Activated T-cell treated with anti-CD3 and anti-CD28 coated beads, Interleukin-2, amount 50 U/mL, for 4 hours (primary cell): ENCODE measurements around the gene DEFB124. TPM values are rescaled to one million over a fixed set of nuclear protein-coding genes. Genes with fewer than 3 reads are reported as not detected.
"Not testable (repeated sequence)": the region's sequence is repeated elsewhere in the genome, so short reads cannot be mapped to it uniquely, and the experiment has no call there.

Source experiments
- ATAC-seq, 2 donors: fragments of 200-7000 bp; cut with Tn5 transposase; one replicate each; pipeline ENCODE4 v1.10.0; 2021
- DNase-seq: peaks from one replicate; pipeline ENCODE4 v3.0.0-alpha.2; 2020
- H3K27me3 Mint-ChIP-seq: one replicate; pipeline ENCODE4 v1.8.0; 2021; ENCODE audit warnings: low read depth, mixed read lengths
- H3K36me3 Mint-ChIP-seq: one replicate; pipeline ENCODE4 v1.8.0; 2022; ENCODE audit warnings: mixed read lengths; ENCODE audit not compliant: insufficient read depth
- H3K4me1 Mint-ChIP-seq: one replicate; pipeline ENCODE4 v1.8.0; 2021; ENCODE audit warnings: low read depth, mixed read lengths
- H3K4me3 Mint-ChIP-seq: one replicate; pipeline ENCODE4 v1.8.0; 2021; ENCODE audit warnings: mild to moderate bottlenecking, moderate library complexity, mixed read lengths
- H3K9me3 Mint-ChIP-seq: one replicate; pipeline ENCODE4 v1.8.0; 2021; ENCODE audit warnings: mixed read lengths
- total RNA-seq, 3 donors: library from RNA; stranded (reverse); gene quantifications; one replicate each; pipeline ENCODE4 v1.2.1, GENCODE V29; 2021

The DEFB124 gene
- total RNA-seq, 3 donors from 2014 or later = not detected

- no peak for ATAC-seq
Observed at GRCh38 chr20:31474097-31474436, 860 bp downstream of the DEFB124 start.

DNA sequence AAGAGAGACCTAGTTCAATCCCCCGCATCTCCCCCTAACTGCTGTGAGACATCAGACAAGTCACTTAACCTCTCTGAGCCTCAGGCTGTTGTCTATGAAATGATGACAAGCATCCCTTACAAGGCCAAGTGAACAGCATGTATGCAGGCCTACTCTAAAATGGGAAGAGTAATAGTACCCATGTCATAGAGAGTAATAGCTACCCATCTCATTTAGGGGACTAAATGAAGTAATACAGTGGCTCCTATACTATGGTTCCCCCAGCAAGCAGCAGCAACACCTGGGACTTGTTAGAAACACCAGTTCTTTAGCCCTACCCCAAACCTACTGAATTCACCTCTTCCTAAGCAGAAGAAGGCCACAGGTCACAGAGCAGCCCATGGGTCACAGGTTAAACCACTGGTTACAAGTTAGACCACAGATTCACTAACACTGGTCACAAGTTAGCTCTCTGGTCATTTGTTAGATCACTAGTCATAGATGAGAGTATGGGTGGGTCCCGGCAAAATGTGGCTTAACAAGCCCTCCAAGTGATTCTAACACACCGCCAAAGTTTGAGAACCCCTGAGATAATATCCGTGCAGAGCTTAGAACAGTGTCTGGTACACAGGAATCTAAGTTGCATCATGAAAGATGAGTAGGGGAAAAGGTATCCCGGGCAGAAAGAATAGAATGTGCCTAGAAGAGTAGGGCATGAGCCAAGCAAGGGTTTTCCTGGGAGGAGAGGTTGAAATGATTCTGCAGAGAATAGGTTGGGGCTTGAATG lies 1.4 kb downstream of the DEFB124 start:
- H3K9me3 Mint-ChIP-seq = no peaks in the 10 kb centered on the region
- no peaks in the 10 kb centered on the region for H3K36me3 Mint-ChIP-seq
- DNase-seq (no peak), ATAC-seq (no peak)
- peaks cover 6% of the 10 kb centered on the region for H3K4me1 Mint-ChIP-seq
- no peak overlapping the region for H3K4me3 Mint-ChIP-seq
- H3K27me3 Mint-ChIP-seq = peaks cover 38% of the 10 kb centered on the region

More at GRCh38 chr20:31474097-31474436, 860 bp downstream of the DEFB124 start:
- H3K27me3 Mint-ChIP-seq = peaks cover 38% of the 10 kb centered on the region
- H3K4me1 Mint-ChIP-seq = peaks cover 6% of the 10 kb centered on the region
- H3K9me3 Mint-ChIP-seq = no peaks in the 10 kb centered on the region
- no peak for DNase-seq
- no peak overlapping the region for H3K4me3 Mint-ChIP-seq
- no peaks in the 10 kb centered on the region for H3K36me3 Mint-ChIP-seq

GRCh38 chr20:31472395-31473330 lies 2.3 kb downstream of the DEFB124 start:
- ATAC-seq = no peak
- Mint-ChIP-seq H3K4me1 (peaks cover 6% of the 10 kb centered on the region), H3K4me3 (no peak overlapping the region), H3K27me3 (peaks cover 38% of the 10 kb centered on the region), H3K36me3 (no peaks in the 10 kb centered on the region), H3K9me3 (no peaks in the 10 kb centered on the region)
- no peak for DNase-seq

DNA sequence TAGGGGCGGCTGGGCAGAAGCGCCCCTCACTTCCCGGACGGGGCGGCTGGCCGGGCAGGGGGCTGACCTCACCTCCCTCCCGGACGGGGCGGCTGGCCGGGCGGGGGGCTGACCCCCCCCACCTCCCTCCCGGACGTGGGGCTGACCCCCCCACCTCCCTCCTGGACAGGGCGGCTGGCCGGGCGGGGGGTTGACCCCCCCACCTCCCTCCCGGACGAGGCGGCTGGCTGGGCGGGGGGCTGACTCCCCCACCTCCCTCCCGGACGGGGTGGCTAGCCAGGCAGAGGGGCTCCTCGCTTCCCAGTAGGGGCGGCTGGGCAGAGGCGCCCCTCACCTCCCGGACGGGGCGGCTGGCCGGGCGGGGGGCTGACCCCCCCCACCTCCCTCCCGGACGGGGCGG lies 4.0 kb downstream of the DEFB124 start:
- H3K9me3 Mint-ChIP-seq, H3K36me3 Mint-ChIP-seq: not testable (repeated sequence)

GRCh38 chr20:31454361-31454760 lies 20.6 kb downstream of the DEFB124 start:
- ATAC-seq = no peak
- DNase-seq = no peak
- Mint-ChIP-seq H3K36me3 (no peaks in the 10 kb centered on the region), H3K27me3 (peaks cover 16% of the 10 kb centered on the region), H3K4me1 (no peaks in the 10 kb centered on the region), H3K4me3 (no peak overlapping the region), H3K9me3 (no peaks in the 10 kb centered on the region)

More for the DNA sequence above, 4.0 kb downstream of the DEFB124 start:
- DNase-seq, ATAC-seq, H3K4me1 Mint-ChIP-seq, H3K4me3 Mint-ChIP-seq: not testable (repeated sequence)
- peaks cover 20% of the 10 kb centered on the region for H3K27me3 Mint-ChIP-seq

GRCh38 chr20:31452575-31452974 lies 22.4 kb downstream of the DEFB124 start:
- Mint-ChIP-seq H3K27me3 (peaks cover 14% of the 10 kb centered on the region), H3K4me3 (no peak overlapping the region), H3K9me3 (no peaks in the 10 kb centered on the region), H3K4me1 (no peaks in the 10 kb centered on the region), H3K36me3 (no peaks in the 10 kb centered on the region)
- ATAC-seq = no peak
- no peak for DNase-seq

DNA sequence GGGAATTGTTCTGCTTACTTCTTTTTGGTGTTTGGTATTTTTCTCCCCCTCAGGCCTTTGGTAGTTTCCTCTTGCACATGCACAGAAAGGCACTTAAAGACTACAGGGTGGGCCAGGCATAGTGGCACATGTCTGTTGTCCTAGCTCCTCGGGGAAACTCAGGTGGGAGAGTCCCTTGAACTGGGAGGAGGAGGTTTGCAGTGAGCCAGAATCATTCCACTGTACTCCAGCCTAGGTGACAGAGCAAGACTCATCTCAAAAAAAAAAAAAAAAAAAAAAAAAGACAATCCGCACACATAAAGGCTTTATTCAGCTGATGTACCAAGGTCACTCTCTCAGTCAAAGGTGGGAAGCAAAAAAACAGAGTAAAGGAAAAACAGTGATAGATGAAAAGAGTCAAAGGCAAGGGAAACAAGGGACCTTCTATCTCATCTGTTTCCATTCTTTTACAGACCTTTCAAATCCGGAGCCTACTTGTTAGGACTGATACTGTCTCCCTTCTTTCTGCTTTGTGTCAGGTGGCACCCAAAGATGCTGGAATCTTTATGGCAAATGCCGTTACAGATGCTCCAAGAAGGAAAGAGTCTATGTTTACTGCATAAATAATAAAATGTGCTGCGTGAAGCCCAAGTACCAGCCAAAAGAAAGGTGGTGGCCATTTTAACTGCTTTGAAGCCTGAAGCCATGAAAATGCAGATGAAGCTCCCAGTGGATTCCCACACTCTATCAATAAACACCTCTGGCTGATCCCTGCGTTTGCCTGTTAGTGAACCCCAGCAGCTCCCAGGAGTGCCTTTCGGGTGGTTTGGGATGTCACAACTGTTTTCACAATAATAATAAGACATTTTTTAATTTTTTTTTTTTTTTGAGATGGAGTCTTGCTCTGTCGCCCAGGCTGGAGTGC lies 25.2 kb downstream of the DEFB124 start:
- no peak overlapping the region for H3K4me3 Mint-ChIP-seq
- H3K27me3 Mint-ChIP-seq = peaks cover 8% of the 10 kb centered on the region
- DNase-seq (no peak), ATAC-seq (no peak)
- H3K9me3 Mint-ChIP-seq = no peaks in the 10 kb centered on the region
- H3K36me3 Mint-ChIP-seq = no peaks in the 10 kb centered on the region
- H3K4me1 Mint-ChIP-seq = no peaks in the 10 kb centered on the region

GRCh38 chr20:31446084-31446819 lies 28.7 kb downstream of the DEFB124 start:
- no peaks in the 10 kb centered on the region for H3K9me3 Mint-ChIP-seq
- H3K4me1 Mint-ChIP-seq = no peaks in the 10 kb centered on the region
- no peak overlapping the region for H3K4me3 Mint-ChIP-seq
- DNase-seq (no peak), ATAC-seq (no peak)
- no peaks in the 10 kb centered on the region for H3K36me3 Mint-ChIP-seq
- peaks cover 2% of the 10 kb centered on the region for H3K27me3 Mint-ChIP-seq

DNA sequence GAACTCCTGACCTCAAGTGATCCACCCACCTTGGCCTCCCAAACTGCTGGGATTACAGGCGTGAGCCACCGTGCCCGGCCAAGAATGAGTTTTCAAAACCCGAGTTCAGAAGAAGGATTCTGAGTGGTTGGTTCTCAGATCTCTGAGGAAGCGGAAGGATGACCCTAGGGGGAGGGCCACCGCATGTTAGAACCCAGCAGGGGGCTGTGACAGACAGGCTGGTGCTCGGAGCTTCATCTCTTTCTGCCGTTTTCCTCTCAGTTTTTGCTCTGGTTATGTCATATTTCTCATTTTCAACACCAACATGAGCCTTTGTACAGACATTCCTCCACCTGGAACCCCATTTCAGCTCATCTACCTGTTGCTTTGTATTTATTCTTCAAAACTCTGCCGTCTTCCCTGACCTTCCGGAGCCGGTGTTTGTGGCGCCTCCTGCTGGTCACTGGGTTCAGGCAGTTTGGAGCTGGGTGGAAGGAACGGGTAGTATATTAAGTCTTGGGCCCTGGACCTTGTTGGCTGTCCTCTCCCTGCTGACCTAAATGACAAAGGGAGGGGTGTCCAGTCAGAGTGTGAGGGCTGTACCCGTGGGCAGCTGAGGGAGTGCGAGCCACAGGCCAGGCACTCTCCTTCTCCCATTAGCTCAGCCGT lies 34.8 kb downstream of the DEFB124 start, which contains the start of gene DEFB123:
TSS of gene DEFB123 (plus strand) at position 621 of the 648 bp plus-strand sequence. CDS start 67 bp downstream, outside the sequence.
- H3K36me3 Mint-ChIP-seq = no peaks in the 10 kb centered on the region
- peaks cover 15% of the 10 kb centered on the region for H3K27me3 Mint-ChIP-seq
- H3K9me3 Mint-ChIP-seq = no peaks in the 10 kb centered on the region
- no peaks in the 10 kb centered on the region for H3K4me1 Mint-ChIP-seq
- no peak within 1 kb of the TSS for H3K4me3 Mint-ChIP-seq
- DNase-seq = no peak
- no peak for ATAC-seq

DNA sequence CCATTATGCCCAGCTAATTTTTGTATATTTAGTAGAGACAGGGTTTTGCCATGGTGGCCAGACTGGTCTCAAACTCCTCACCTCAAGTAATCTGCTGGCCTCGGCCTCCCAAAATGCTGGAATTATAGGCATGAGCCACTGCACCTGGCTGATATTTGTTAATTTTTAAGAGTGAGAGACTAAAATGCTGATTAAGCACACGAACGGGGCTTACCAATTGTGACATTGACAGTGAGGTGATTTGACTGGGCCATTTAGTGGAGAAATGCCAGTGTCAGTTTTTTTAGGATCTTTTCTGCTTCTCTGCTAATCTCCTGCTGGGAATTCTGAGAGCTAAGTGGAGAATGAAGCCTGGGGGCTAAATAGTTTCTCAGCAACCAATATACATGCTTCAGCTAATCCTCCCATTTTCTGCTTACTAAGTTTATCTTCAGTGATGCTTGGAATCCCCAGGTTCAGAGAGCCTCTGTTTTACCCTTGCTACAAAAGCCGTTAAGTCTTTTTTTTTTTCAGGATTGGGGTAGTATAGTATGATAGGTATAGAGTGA lies 44.3 kb downstream of the DEFB124 start:
- H3K27me3 Mint-ChIP-seq = peaks cover 18% of the 10 kb centered on the region
- no peaks in the 10 kb centered on the region for H3K36me3 Mint-ChIP-seq
- no peaks in the 10 kb centered on the region for H3K4me1 Mint-ChIP-seq
- ATAC-seq (no peak), DNase-seq (no peak)
- H3K4me3 Mint-ChIP-seq = no peak overlapping the region
- H3K9me3 Mint-ChIP-seq = no peaks in the 10 kb centered on the region

- H3K4me1 Mint-ChIP-seq, H3K27me3 Mint-ChIP-seq, H3K4me3 Mint-ChIP-seq, H3K36me3 Mint-ChIP-seq, DNase-seq, ATAC-seq, H3K9me3 Mint-ChIP-seq: not testable (repeated sequence)
Observed at GRCh38 chr20:31427576-31427975, 47.4 kb downstream of the DEFB124 start.

- not testable (repeated sequence) for H3K36me3 Mint-ChIP-seq, H3K4me3 Mint-ChIP-seq, H3K9me3 Mint-ChIP-seq, DNase-seq, H3K27me3 Mint-ChIP-seq, H3K4me1 Mint-ChIP-seq, ATAC-seq
Observed at GRCh38 chr20:31426891-31427551, 47.9 kb downstream of the DEFB124 start.
